Stimulated activated naive CD4-positive, alpha-beta T cell (primary cell): ENCODE data around the gene GRK7.
"Not testable (repeated sequence)": the region's sequence is repeated elsewhere in the genome, so short reads cannot be mapped to it uniquely, and the experiment has no call there.

Experiments
- DNase-seq, 6 experiments: peaks; one replicate each; lab custom pipeline; 2025; lab: John Stamatoyannopoulos, UW

Gene GRK7

DNA sequence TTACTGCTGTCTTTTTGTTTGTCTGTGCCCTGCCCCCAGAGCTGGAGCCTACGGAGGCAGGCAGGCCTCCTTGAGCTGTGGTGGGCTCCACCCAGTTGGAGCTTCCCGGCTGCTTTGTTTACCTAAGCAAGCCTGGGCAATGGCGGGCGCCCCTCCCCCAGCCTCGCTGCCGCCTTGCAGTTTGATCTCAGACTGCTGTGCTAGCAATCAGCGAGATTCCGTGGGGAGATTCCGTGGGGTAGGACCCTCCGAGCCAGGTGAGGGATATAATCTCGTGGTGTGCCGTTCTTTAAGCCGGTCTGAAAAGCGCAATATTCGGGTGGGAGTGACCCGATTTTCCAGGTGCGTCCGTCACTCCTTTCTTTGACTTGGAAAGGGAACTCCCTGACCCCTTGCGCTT is 656 bp upstream of the GRK7 start:
- DNase-seq, result not testable (repeated sequence)

DNA sequence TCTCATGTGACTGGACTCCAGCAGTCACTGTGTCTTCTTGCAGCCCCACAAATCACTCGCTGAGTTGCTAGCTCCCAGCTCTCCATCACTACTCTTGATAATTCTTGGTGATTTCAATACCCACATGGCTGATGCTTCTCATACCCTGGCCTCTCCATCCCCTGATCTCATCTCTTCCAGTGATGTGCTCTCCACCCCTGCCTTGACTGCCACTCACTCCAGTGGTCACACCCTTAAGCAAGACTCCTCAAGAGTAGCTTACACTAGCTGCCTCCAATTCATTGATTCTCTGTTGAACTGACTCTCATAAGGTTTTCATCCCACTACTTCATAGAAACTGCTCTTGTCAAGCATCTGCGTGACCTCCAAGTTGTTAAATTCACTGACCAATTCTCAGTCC is 837 bp downstream of the GRK7 start:
- DNase-seq, result no peak

DNA sequence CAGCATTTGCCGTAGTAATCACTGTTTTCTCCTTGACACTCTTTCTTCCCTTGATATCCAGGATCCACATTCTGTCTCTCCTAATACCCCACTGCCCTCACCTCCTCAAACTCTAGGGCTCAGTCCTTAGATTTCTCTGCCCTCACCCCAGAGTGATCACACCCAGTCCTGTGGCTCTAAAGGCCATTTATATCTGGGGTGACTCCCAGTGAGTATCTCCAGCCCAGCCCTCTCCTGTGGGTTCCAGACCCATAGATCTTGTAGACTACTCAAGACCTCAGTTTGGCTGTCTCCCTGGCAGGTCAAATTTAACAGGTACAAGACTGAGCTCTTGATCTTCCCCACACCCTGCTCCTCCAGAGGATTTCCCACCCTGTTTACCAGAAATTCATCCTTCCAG is 1.3 kb downstream of the GRK7 start:
- DNase-seq, result no peak

DNA sequence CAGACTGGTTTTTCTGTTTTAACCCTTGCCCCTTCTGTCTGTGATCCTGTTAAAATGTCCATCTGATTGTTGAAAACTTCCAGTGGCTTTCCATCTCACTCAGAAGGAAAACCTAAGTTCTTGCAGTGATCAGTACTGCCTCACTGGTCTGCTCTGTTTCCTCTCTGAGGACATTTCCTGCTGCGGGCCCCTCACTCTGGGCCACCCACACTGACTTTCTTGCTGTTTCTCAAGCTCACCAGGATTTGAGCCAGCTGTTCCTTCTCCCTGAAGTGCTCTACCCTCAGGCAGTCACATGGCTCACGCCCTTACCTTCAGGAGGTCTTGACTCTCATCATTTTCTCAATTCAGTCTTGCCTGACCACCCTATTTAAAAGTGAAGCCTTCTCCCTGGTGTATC is 1.8 kb downstream of the GRK7 start:
- no peak for DNase-seq

DNA sequence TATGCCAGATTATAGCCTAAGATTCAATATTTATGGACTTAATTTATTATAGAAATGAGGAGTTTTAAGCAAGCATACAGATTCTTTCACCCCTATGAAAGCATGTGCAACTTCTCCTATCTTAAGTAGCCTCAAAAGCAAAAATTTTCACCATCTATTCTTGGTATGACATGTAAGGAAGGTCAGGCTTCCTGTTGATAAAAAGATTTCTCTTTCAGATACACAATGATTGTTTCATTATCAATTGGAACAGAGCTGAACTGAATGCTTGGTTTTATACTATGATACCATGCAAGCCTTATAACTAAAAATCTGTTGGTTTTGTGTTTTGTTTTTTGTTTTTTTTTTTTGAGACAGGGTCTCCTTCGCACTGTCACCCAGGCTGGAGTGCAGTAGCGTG is 3.9 kb downstream of the GRK7 start:
- no peak for DNase-seq

DNA sequence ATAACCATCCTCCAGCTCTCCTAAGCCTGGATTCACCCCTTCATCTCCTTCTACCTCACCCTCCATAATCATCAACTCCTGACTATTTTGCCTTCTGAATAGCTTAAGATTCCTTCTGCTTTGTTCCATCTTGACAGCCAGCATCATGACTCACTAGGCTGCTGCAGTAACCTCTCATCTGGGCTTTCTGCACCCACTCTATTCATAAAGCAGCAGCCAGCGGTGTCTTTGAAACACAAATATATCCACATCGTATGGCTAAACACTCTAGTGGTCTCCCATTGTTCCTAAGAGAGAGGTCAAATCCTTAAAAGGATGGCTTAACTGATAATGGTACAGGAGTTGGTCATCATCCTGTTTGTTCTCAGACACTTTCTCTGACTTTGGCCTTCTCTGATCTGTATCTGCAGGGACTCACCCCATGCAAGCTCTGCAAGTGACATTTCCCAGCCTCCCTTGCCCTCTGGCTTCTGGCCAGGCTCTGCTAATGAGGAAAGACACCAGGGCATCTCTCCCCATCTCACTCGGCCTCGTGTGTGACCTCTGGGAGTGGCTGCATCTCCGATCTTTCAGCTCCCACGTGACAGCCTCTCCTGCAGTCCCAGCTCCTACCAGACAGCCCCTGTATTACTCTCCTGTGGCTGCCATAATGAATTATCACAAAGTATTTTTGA is 6.2 kb downstream of the GRK7 start:
- no peak for DNase-seq

DNA sequence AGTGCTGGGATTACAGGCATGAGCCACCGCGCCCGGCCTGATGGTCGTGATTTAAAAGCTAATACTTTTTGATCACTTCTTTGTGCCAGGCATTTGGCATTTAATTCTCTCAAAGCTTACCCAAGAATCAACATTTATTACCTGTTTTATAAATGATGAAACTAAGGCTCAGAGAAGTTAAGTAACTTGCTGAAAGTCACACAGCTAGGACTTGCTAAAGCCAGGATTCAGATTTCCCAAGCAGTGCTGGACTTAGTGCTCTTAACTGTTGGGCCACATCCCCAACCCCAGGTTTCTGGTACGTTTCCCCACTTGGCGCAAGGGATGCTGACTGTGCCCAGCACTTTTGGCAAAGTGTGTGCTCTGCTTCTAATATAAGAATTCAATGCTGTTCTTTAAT is 10.5 kb downstream of the GRK7 start:
- DNase-seq, result no peak

DNA sequence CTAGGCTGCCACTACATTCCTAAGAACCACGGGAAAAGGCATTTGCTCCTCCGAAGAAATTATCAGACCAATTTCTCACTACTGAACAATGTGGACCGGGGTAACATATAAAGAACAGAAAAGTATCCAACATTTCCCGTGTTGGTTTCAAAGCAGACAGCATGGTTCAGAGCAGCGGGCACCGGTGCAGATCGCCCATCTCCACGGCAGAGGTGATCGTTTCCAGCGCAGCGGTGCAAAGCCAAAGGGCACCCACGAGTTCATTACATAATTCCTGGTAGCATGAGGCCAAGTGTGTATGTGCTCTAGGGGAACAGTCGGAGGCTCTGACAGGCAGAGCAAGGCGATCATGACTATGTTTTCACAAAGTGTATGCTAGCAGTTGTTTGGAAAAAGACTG is 13.2 kb downstream of the GRK7 start:
- no peak for DNase-seq

DNA sequence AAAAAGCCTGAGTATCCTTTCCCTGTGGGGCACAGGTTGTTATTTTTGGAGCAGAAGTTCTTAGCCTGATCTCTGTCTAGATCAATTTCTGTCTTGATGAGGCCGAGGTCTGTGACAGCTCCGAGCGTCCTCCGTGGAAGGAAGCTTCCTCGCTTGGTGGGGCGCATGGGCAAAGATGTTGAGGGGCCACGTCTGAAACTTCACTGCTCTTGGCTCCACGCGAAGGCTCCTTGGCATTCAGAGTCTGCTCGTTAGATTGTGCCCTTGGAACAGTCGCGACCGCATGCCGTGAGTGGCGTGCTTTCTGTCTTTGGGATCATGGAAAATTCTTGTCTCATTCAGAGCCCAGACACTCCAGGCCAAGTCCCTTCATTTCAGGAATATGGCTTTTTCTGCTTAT is 13.7 kb downstream of the GRK7 start:
- no peak for DNase-seq

DNA sequence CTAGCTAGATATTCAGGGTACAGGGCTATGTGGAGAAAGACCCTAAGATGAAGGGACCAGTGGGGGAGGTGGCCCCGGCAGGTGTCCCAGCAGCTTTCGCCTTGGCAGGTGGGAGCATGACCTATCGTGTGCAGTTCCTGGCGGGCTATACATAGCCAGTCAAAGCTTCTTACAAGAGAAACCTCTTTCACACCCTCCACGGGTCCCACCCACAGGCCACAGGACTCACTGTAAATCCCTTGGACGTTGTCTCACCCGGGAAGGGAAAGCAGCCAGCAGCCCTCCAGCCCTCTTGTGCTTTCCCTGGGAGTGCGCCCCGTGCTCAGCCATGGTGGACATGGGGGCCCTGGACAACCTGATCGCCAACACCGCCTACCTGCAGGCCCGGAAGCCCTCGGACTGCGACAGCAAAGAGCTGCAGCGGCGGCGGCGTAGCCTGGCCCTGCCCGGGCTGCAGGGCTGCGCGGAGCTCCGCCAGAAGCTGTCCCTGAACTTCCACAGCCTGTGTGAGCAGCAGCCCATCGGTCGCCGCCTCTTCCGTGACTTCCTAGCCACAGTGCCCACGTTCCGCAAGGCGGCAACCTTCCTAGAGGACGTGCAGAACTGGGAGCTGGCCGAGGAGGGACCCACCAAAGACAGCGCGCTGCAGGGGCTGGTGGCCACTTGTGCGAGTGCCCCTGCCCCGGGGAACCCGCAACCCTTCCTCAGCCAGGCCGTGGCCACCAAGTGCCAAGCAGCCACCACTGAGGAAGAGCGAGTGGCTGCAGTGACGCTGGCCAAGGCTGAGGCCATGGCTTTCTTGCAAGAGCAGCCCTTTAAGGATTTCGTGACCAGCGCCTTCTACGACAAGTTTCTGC is 15.0 kb downstream of the GRK7 start:
- DNase-seq, result no peak

DNA sequence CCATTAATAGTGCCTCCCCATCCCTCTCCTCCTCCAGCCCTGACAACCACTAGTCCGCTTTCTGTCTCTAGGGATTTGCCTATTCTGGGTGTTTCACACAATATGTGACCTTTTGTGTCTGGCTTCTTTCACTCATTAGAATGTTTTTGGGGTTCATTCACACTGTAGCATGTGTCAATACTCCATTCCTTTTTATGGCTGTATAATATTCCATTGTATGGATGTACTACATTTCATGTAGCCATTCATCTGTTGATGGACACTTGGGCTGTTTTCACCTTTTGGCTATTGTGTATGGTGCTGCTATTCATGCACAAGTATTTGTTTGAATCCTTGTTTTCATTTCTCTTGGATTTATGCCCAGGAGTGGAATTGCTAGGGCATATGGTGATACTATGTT is 16.5 kb downstream of the GRK7 start:
- no peak for DNase-seq

DNA sequence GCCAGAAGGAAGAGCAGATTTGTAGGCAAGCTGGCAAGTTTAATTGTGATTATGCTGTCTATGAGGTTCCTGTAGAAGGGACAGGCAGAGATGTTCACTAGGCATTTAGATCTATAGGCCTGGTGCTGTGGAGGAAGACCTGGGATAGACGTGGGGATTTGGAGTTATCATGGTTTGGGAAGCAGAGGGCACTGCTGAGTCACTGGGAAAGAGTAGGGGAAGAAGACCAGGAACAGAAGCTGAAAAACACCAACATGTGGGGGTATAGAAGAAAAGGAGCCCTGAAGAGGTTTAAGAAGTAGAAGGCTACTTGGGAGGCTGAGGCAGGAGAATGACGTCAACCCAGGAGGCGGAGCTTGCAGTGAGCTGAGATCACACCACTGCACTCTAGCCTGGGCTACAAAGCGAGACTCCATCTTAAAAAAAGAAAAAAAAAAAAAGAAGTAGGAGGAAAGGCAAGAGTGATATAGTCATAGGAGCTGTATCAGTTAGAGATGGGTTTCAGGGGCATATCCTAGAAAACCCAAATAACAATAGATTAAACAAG is 19.3 kb downstream of the GRK7 start:
- no peak for DNase-seq

DNA sequence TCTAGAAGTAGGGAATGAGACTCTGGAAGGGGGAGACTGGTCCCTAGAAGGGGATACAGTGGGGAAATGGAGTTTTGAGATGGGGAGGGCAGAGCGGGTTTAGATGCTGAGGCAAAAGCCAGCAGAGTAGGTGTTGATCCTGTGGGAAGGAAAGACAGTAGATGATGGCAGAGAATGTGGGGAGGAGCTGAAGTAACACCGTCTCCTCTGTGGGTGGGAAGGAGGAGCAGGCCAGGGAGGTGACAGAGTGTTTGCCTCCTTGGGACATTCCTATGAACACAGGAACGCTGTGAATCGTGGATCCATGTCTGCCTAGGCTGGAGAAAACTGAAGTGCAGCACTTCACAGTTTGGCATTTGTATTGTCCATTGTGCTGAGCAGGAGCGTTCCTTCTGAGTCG is 20.4 kb downstream of the GRK7 start:
- no peak for DNase-seq

DNA sequence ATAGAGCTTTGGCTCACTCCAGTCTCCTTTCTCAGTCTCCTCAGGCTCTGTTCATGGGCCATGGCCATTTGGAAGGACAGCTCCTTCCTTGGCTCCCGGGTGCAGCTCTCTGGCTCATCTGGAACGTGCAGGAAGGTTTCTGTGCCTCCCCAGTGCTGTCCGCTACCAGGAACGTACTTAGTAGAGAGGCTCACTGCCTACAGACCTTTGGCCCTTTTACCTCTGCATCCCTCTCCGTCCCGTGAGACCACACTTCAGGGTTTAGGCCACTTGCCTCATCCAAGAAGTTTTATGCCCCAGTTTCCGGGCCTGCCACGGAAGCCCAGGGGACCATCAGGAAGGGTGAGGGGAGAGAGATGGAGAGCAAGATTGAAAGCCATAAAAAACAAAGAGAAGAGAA is 20.9 kb downstream of the GRK7 start:
- no peak for DNase-seq

DNA sequence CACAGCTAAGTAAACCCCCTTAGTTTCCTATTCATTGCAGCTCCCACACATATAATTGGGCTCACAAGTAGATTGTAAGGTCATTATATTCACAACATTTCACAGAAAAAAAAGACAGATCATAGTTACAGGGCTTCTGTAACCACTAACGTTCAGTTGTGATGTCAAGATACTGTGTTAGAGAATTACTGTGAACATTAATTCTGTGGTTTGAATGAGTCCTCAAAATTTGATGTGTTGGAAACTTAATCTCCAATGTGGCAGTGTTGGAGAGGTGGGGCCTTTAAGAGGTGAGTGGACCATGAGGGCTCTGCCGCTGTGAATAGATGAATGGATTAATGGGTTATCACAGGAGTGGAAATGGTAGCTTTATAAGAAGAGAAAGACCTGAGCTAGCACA is 21.3 kb downstream of the GRK7 start:
- no peak for DNase-seq

DNA sequence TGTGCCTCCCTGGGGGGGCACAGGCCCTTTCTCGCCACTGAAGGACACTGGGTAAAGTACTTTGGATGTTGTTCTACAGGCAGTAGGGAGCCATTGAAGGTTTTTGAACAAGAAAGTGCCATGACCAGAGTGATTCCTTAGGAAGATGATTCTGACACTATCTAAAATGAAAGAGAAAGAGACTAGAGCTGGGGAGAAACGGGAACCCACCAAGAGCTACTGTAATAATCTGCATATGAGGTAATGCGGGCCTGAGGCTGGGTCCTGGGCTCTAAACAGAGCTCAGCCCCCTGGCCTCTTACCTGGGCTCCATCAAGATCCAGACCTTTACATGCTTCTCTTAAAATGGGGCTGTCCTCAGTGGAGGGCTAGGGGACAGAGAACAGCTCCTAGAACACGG is 24.9 kb downstream of the GRK7 start:
- DNase-seq, result no peak

DNA sequence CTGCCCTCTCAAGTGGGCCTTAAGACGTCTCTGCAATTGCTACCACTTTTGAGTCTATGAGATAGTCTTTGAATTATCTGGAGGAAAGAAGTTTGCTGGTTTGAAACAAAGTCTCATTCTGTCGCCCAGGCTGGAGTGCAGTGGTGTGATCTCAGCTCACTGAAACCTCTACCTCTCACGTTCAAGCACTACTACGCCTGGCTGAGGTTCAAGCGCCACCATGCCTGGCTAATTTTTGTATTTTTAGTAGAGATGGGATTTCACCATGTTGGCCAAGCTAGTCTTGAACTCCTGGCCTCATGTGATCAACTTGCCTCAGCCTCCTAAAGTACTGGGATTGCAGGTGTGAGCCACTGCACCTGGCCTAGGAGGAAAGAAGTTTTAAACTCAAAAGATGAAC is 25.5 kb downstream of the GRK7 start:
- not testable (repeated sequence) for DNase-seq

DNA sequence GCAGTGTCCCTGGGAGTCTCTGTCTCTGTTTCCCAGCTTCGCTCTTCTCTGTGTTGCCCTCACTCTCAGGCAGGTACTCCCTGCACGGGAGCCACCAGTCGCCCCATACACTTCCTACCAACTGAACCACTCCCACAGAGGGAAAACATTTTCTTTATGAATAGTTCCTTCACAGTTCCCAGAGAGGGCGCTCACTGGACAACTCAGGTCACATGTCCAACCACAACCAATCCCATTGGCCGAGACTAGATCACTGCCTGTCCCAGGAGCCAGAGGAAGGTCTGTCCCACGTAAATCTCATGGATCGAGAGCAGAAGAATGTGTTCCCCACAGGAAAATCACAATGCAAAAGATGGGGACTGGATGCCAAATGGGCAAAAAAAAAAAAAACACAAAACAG is 26.1 kb downstream of the GRK7 start:
- DNase-seq, result no peak

DNA sequence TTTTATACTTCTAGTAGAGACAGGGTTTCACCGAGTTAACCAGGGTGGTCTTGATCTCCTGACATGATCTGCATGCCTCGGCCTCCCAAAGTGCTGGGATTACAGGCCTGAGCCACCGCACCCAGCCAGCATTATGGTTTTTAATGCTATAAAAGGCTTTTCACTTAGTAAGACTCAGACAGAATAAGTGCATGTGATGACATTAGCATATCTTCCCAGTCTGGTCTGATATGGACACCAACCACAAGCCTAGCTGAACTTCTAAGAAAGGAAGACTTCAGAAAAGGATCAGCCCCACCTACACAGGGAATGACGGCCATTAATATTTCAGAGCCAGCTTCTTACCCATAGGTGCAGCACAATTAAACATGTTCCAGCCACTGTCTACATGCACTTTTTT is 27.0 kb downstream of the GRK7 start:
- no peak for DNase-seq

DNA sequence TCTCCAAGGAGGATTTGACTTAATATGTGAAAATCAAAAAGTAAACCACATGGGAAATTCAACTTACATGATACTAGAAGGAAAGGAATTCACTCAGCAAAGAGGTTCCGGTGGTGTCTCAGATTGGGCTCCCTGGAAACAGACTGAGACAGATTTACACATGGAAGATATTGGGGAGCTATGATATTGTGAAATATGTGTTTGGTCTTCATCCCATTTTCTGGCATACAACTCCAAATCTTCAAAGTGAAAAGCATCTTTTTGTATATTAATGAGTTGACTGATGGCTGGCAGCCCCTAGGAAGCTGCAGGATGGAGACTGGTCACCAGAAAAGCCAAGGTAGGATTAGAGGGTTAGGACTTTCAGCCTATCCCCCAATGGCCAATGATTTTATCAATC is 29.3 kb downstream of the GRK7 start:
- DNase-seq, result no peak

DNA sequence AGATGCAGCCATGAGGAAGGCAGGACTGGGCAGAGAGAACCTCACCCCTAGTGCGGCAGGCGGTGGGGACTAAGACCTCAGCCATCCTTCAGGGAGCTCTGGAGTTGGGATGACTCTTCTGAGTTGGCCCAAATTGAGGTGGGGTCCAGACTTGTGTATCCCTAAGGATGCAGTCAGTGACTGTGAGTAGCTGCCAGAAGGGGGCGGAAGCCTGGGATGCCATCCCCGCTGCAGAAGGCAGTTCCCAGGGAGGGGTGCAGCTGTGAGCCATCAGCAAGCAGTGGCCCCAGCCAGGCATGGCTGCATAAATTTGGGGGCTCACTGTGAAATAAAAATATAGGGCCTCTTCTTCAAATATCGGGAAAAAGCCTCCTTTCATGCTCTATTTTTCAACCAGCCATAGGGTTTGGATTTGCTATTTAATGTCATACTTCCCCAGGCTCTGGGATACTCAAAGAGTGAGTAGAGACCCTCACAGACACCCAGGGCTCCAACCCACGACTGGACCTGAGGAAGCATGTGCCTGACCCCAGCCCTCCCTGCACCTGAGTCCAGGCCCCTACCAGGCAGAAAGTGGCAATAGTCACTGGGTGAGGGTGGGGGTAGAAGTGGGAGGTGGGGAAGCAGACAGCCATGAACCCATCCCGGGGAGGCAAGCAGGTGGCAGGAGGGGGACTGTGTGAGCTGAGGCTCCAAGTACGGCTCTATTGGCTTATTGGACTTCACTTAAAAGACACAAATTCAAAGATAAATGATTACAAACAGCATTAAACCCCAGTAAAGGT is 30.5 kb downstream of the GRK7 start:
- no peak for DNase-seq

DNA sequence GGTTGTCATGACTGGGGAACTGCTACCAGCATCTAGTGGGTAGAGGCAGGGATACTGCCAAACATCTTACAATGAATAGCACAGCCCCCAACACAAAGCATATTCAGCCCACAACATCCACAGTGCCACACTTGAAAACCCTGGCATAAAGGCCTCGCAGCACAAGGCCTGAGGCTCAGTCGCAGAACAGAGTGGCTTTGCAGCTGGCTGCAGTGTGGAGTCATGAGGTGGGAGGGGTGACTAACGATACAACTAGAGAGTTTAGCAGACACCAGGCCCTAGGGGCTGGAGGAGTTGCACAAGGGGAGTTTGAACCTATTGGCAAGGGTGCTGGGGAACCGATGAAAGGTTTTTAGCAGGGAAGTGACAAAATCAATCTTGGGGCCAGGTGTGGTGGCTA is 32.1 kb downstream of the GRK7 start:
- DNase-seq, result no peak

DNA sequence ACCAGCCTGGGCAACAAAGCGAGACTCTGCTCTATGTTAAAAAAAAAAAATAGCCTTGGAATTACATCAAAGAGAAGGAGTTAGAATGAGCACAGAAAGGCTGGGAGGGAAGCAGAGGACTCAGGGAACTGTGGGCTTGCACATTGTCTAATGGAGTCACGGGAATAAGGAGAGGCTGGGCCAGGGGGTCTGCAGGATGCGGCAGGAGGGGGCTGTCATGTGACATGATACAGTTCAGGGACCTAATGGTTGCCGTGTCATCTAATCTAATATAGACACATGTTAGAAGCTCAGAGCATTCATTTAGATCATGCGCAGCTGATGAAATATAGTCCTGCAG is 32.5 kb downstream of the GRK7 start:
- DNase-seq, result no peak
